Sigmoid colon (tissue), 4 donors: ENCODE measurements around the gene CD180.

Experiments
- CTCF ChIP-seq, 4 experiments: fragments of 450-650 bp in 3 of 4; fragments of 200-600 bp in 1 of 4; IDR thresholded peaks; one replicate each; pipeline ENCODE4 v1.5.1; 2016 to 2019; ENCODE audit warnings: antibody characterized with exemption in 4 of 4, mild to moderate bottlenecking in 3 of 4, moderate library complexity in 2 of 4
- EP300 ChIP-seq, 4 donors: sonication (generic); formaldehyde crosslinking; IDR thresholded peaks; one replicate each; pipeline ENCODE4 v1.6.1; 2017; ENCODE audit warnings: antibody characterized with exemption in 4 of 4
- POLR2A ChIP-seq, 2 donors: fragments of 450-650 bp; IDR thresholded peaks; one replicate each; pipeline ENCODE4 v1.6.1; 2016; ENCODE audit warnings: antibody characterized with exemption in 2 of 2, mild to moderate bottlenecking in 2 of 2, moderate library complexity in 2 of 2
- POLR2AphosphoS5 ChIP-seq, 4 donors: sonication (generic); formaldehyde crosslinking; IDR thresholded peaks; one replicate each; pipeline ENCODE4 v1.6.1; 2017; ENCODE audit warnings: antibody characterized with exemption in 4 of 4

- TF ChIP-seq CTCF (IDR thresholded peaks at IDR 0.05) = no peak
- TF ChIP-seq EP300 (IDR thresholded peaks at IDR 0.05) = no peak
- TF ChIP-seq POLR2A (IDR thresholded peaks at IDR 0.05) = no peak
- no peak for TF ChIP-seq POLR2AphosphoS5 (IDR thresholded peaks at IDR 0.05)
Observed at GRCh38 chr5:67170767-67171166, 25.8 kb downstream of the CD180 start.
